GM23248 (cell line): ENCODE data around the gene FIBIN. TPM values are rescaled to one million over a fixed set of nuclear protein-coding genes. Genes with fewer than 3 reads are reported as not detected.

Experiments used
- DNase-seq: peaks from one replicate; pipeline ENCODE4 v3.0.0-alpha.2; 2015
- H2AFZ ChIP-seq: fragments of 200-600 bp; sonication (generic); 2 replicates; pipeline ENCODE4 v1.6.1; 2016; ENCODE audit warnings: antibody characterized with exemption
- H3F3A ChIP-seq: fragments of 200-600 bp; sonication (generic); 2 replicates; pipeline ENCODE4 v1.6.1; 2016; ENCODE audit warnings: mild to moderate bottlenecking, antibody characterized with exemption, mixed run types; ENCODE audit not compliant: insufficient read depth
- H3K27ac ChIP-seq: fragments of 200-600 bp; sonication (generic); 2 replicates; pipeline ENCODE4 v1.5.1; 2016; ENCODE audit warnings: mild to moderate bottlenecking
- H3K27me3 ChIP-seq: fragments of 200-600 bp; sonication (generic); replicated peaks from 2 replicates; pipeline ENCODE4 v1.6.1; 2016; ENCODE audit warnings: mild to moderate bottlenecking; ENCODE audit not compliant: insufficient read depth
- H3K36me3 ChIP-seq: fragments of 200-600 bp; sonication (generic); 2 replicates; pipeline ENCODE4 v1.6.1; 2016; ENCODE audit warnings: low read depth, mild to moderate bottlenecking
- H3K4me1 ChIP-seq: fragments of 200-600 bp; sonication (generic); 2 replicates; pipeline ENCODE4 v1.6.1; 2016; ENCODE audit warnings: mild to moderate bottlenecking; ENCODE audit not compliant: insufficient read depth
- H3K4me2 ChIP-seq: fragments of 200-600 bp; sonication (generic); one replicate; pipeline ENCODE4 v1.6.1; 2016; ENCODE audit warnings: mild to moderate bottlenecking; ENCODE audit not compliant: unreplicated experiment
- H3K4me3 ChIP-seq: fragments of 200-600 bp; sonication (generic); 2 replicates; pipeline ENCODE4 v1.5.1; 2016; ENCODE audit warnings: mild to moderate bottlenecking
- H3K79me2 ChIP-seq: fragments of 200-600 bp; sonication (generic); 2 replicates; pipeline ENCODE4 v1.6.1; 2016; ENCODE audit warnings: mild to moderate bottlenecking; ENCODE audit not compliant: insufficient read depth
- H3K9ac ChIP-seq: fragments of 200-600 bp; sonication (generic); 2 replicates; pipeline ENCODE4 v1.6.1; 2016; ENCODE audit warnings: mild to moderate bottlenecking
- H3K9me2 ChIP-seq: fragments of 200-600 bp; sonication (generic); 2 replicates; pipeline ENCODE4 v1.6.1; 2016; ENCODE audit warnings: mixed run types, mild to moderate bottlenecking, moderate library complexity; ENCODE audit not compliant: insufficient read depth
- H3K9me3 ChIP-seq: fragments of 200-600 bp; sonication (generic); one replicate; pipeline ENCODE4 v1.6.1; 2017; ENCODE audit warnings: low read depth
- H4K20me1 ChIP-seq: fragments of 200-600 bp; sonication (generic); 2 replicates; pipeline ENCODE4 v1.6.0; 2016; ENCODE audit not compliant: insufficient read depth
- EZH2 ChIP-seq: fragments of 200-600 bp; sonication (generic); IDR thresholded peaks from 2 replicates; pipeline ENCODE4 v1.6.1; 2018; ENCODE audit warnings: antibody characterized with exemption, mild to moderate bottlenecking; ENCODE audit not compliant: insufficient read depth, poor library complexity, severe bottlenecking
- EZH2phosphoT487 ChIP-seq: fragments of 200-600 bp; sonication (generic); IDR thresholded peaks from 2 replicates; pipeline ENCODE4 v1.6.1; 2018; ENCODE audit warnings: antibody characterized with exemption, moderate library complexity, mild to moderate bottlenecking, low read depth; ENCODE audit not compliant: insufficient read depth
- WGBS, 2 experiments: methylation state at CpG; one replicate each; pipeline ENCODE4 v1.1.6; 2015 to 2017; ENCODE audit warnings: low lambda C conversion rate in 2 of 2, low coverage in 1 of 2; ENCODE audit errors: missing lambda C conversion rate in 2 of 2; 5-methylcytosine and 5-hydroxymethylcytosine counted together
- in situ Hi-C: fragments of 300-500 bp; cut with MboI; formaldehyde crosslinking; loops from 2 replicates; pipeline ENCODE4 v1.15.0; 2020
- polyA plus RNA-seq: library from polyadenylated mRNA; unstranded; fragments of >200 nt; fragmentation: Nextera tagmentation; extraction: Ambion mirVana; gene quantifications from 2 replicates; pipeline ENCODE4 v1.2.1, GENCODE V29; 2016
- total RNA-seq: library from RNA; depleted of rRNA; stranded (reverse); fragments of >200 nt; shearing (Covaris generic); gene quantifications from 2 replicates; pipeline ENCODE4 v1.2.3, GENCODE V29; 2014

Gene FIBIN
- total and polyA plus RNA-seq, 2 experiments from 2014 or later: 45.3 to 45.8 TPM

GRCh38 chr11:27018902-27019529, 25.1 kb downstream of the FIBIN start:
- Histone ChIP-seq H3K4me1 (no peaks in the 10 kb centered on the region), H3K4me2 (no peak overlapping the region), H4K20me1 (no peaks in the 10 kb centered on the region), H3K27me3 (no peaks in the 10 kb centered on the region), H3K79me2 (no peaks in the 10 kb centered on the region), H3F3A (peaks cover 4% of the 10 kb centered on the region; the same call in 1 of the 2 replicates), H3K9me3 (no peaks in the 10 kb centered on the region), H3K9ac (no peak overlapping the region), H3K4me3 (no peak overlapping the region), H3K9me2 (no peaks in the 10 kb centered on the region), H3K27ac (no peak overlapping the region), H3K36me3 (no peaks in the 10 kb centered on the region), H2AFZ (no peak overlapping the region)
- no peak for DNase-seq
- TF ChIP-seq EZH2 (no peak), EZH2phosphoT487 (no peak)
- in situ Hi-C loops: no loop called here

GRCh38 chr11:27020751-27021150, 26.8 kb downstream of the FIBIN start:
- H3K4me1 ChIP-seq: no peaks in the 10 kb centered on the region
- H3K9me2 ChIP-seq: no peaks in the 10 kb centered on the region
- no peak overlapping the region for H3K27ac ChIP-seq
- whole genome bisulfite sequencing, 2 experiments: 52 to 65% methylated on average over 2 of the region's 2 CpGs
- H3K9ac ChIP-seq: no peak overlapping the region
- H3K79me2 ChIP-seq: no peaks in the 10 kb centered on the region
- H3K4me3 ChIP-seq: no peak overlapping the region
- no peak for DNase-seq
- H3F3A ChIP-seq: no peaks in the 10 kb centered on the region
- no peak overlapping the region for H2AFZ ChIP-seq
- no peaks in the 10 kb centered on the region for H3K27me3 ChIP-seq
- no peaks in the 10 kb centered on the region for H3K36me3 ChIP-seq
- TF ChIP-seq EZH2phosphoT487: no peak
- no peak for TF ChIP-seq EZH2
- H3K4me2 ChIP-seq: no peak overlapping the region
- in situ Hi-C loops: no loop called here
- H3K9me3 ChIP-seq: no peaks in the 10 kb centered on the region
- no peaks in the 10 kb centered on the region for H4K20me1 ChIP-seq

GRCh38 chr11:27022659-27023251, 28.8 kb downstream of the FIBIN start:
- 14 to 17% methylated on average over 1 of the region's 1 CpG for WGBS, 2 experiments
- in situ Hi-C loops: no loop called here
- H3K27ac ChIP-seq: no peak overlapping the region

GRCh38 chr11:27024865-27025264, 31.0 kb downstream of the FIBIN start:
- Histone ChIP-seq H3K4me2 (no peak overlapping the region), H3K36me3 (no peaks in the 10 kb centered on the region), H3K27me3 (no peaks in the 10 kb centered on the region), H4K20me1 (no peaks in the 10 kb centered on the region), H3K9ac (no peak overlapping the region), H3K9me2 (no peaks in the 10 kb centered on the region), H3K27ac (no peak overlapping the region), H3F3A (no peaks in the 10 kb centered on the region), H3K4me3 (no peak overlapping the region), H3K9me3 (no peaks in the 10 kb centered on the region), H2AFZ (no peak overlapping the region), H3K79me2 (no peaks in the 10 kb centered on the region), H3K4me1 (no peaks in the 10 kb centered on the region)
- no peak for TF ChIP-seq EZH2phosphoT487
- no peak for TF ChIP-seq EZH2
- no peak for DNase-seq
- in situ Hi-C loops: no loop called here
- WGBS, 2 experiments: 89 to 93% methylated on average over 3 of the region's 3 CpGs

More at GRCh38 chr11:27022659-27023251, 28.8 kb downstream of the FIBIN start:
- Histone ChIP-seq H3K27me3 (no peaks in the 10 kb centered on the region), H3K4me1 (no peaks in the 10 kb centered on the region), H4K20me1 (no peaks in the 10 kb centered on the region), H3K79me2 (no peaks in the 10 kb centered on the region), H2AFZ (no peak overlapping the region), H3K36me3 (no peaks in the 10 kb centered on the region), H3K9ac (no peak overlapping the region), H3K9me3 (no peaks in the 10 kb centered on the region), H3K9me2 (no peaks in the 10 kb centered on the region), H3K4me2 (no peak overlapping the region), H3F3A (no peaks in the 10 kb centered on the region), H3K4me3 (no peak overlapping the region)
- TF ChIP-seq EZH2phosphoT487: no peak
- no peak for TF ChIP-seq EZH2
- DNase-seq: no peak
